AG09319 (cell line): Measurements from ENCODE around the gene FMN2.

Source experiments
- DNase-seq: peaks from one replicate; pipeline ENCODE4 v3.0.0-alpha.2; 2010; ENCODE audit warnings: low read depth; ENCODE audit errors: extremely low read depth
- CTCF ChIP-seq: IDR thresholded peaks from 2 replicates; pipeline ENCODE4 v1.5.1; 2011; ENCODE audit warnings: low read depth, mild to moderate bottlenecking, inconsistent platforms, low read length, moderate library complexity

The FMN2 gene

GRCh38 chr1:240342251-240342625 is 250.6 kb downstream of the FMN2 start:
- DNase-seq = no peak
- no peak for TF ChIP-seq CTCF

- TF ChIP-seq CTCF = no peak
- DNase-seq = no peak
Measured at GRCh38 chr1:240343045-240343444, 251.4 kb downstream of the FMN2 start.

- TF ChIP-seq CTCF = no peak
Measured at GRCh38 chr1:240343966-240344365, 252.3 kb downstream of the FMN2 start.

GRCh38 chr1:240344918-240345317 is 253.2 kb downstream of the FMN2 start:
- DNase-seq = no peak

More at GRCh38 chr1:240343966-240344365, 252.3 kb downstream of the FMN2 start:
- no peak for DNase-seq

GRCh38 chr1:240349695-240350094 is 258.0 kb downstream of the FMN2 start:
- no peak for DNase-seq
- TF ChIP-seq CTCF = no peak

More at GRCh38 chr1:240344918-240345317, 253.2 kb downstream of the FMN2 start:
- TF ChIP-seq CTCF = no peak

- no peak for DNase-seq
- no peak for TF ChIP-seq CTCF
Measured at GRCh38 chr1:240350910-240351331, 259.2 kb downstream of the FMN2 start.

- no peak for DNase-seq
- no peak for TF ChIP-seq CTCF
Measured at GRCh38 chr1:240351690-240352089, 260.0 kb downstream of the FMN2 start.
